Measurements from ENCODE around the gene TBC1D5. TPM values are rescaled to one million over a fixed set of nuclear protein-coding genes. Genes with fewer than 3 reads are reported as not detected.
A peak's percentile ranks its signal among the peaks of the same experiment; 100 is the strongest.

TBC1D5 gene
- total RNA-seq, 1 experiment from 2014 or later: 181 TPM

DNA sequence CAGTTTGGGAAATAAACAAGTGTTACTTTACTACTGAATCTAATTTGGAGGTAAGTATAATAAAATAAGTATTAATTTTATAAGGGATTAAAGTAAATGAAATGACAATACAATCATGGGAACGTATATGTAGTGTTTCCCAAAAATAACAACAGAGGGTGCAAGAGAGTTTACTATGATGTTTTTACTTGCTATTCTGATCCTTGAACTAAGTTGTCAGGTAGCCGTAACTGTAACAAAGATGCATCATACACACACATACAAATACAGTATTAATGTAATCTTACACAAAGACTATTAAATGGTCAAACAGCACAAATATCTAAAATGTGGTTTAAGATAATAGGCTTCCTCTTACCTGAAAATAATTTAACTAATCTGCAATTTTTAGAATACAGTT lies 311.4 kb downstream of the TBC1D5 start:
- Histone ChIP-seq H3K4me1 (ENCODE audit: low read length) (peaks cover 28% of the 10 kb centered on the region), H3K9me2 (replicated peaks; ENCODE audit: insufficient read depth, low read length) (no peaks in the 10 kb centered on the region), H2AFZ (ENCODE audit: low read length) (no peak overlapping the region), H3K79me2 (ENCODE audit: low read length) (peaks cover 17% of the 10 kb centered on the region), H3K9me3 (ENCODE audit: low read length) (no peaks in the 10 kb centered on the region; the same call in 1 of the 2 replicates), H3K27ac (ENCODE audit: low read length) (peak overlapping the region; percentile 60), H3K9ac (ENCODE audit: low read length) (no peak overlapping the region), H3K36me3 (ENCODE audit: insufficient read depth, low read length) (0 out of 2 replicates have a peak, but pooled peaks cover 8% of the 10 kb centered on the region), H3K4me2 (ENCODE audit: low read depth, low read length, poor library complexity, severe bottlenecking) (peak overlapping the region; percentile 14), H3K27me3 (ENCODE audit: low read length) (no peaks in the 10 kb centered on the region), H3K4me3 (ENCODE audit: low read length) (no peak overlapping the region), H4K20me1 (ENCODE audit: insufficient read depth, low read depth, low read length) (no peaks in the 10 kb centered on the region)
- DNase-seq: peak; percentile 81

DNA sequence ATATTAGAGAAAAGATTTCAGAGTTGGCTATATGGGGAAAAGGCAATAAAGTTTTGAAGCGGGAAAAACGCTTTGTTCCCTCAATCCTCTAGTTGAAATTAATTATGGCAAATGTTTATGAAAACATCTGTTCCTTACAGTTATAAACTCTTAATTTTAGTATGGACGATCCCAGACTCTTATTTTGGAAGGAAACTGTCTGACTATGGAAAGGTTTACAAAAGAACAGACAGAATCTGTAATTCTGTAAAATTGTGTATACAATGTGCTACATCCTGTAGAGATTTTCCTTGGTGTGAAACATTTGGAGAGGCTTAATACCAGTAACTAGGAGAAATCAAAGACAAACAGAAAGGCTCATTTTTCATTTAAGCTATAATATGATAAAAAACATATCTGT lies 311.8 kb downstream of the TBC1D5 start:
- Histone ChIP-seq H3K4me3 (ENCODE audit: low read length) (no peak overlapping the region), H3K79me2 (ENCODE audit: low read length) (peaks cover 13% of the 10 kb centered on the region), H3K36me3 (ENCODE audit: insufficient read depth, low read length) (0 out of 2 replicates have a peak, but pooled peaks cover 5% of the 10 kb centered on the region), H3K9me3 (ENCODE audit: low read length) (no peaks in the 10 kb centered on the region; the same call in 1 of the 2 replicates), H3K4me2 (ENCODE audit: low read depth, low read length, poor library complexity, severe bottlenecking) (no peak overlapping the region), H3K9ac (ENCODE audit: low read length) (no peak overlapping the region), H3K27me3 (ENCODE audit: low read length) (no peaks in the 10 kb centered on the region), H3K27ac (ENCODE audit: low read length) (no peak overlapping the region), H3K4me1 (ENCODE audit: low read length) (peaks cover 28% of the 10 kb centered on the region), H4K20me1 (ENCODE audit: insufficient read depth, low read depth, low read length) (no peaks in the 10 kb centered on the region), H3K9me2 (replicated peaks; ENCODE audit: insufficient read depth, low read length) (no peaks in the 10 kb centered on the region), H2AFZ (ENCODE audit: low read length) (no peak overlapping the region)
- no peak for DNase-seq

DNA sequence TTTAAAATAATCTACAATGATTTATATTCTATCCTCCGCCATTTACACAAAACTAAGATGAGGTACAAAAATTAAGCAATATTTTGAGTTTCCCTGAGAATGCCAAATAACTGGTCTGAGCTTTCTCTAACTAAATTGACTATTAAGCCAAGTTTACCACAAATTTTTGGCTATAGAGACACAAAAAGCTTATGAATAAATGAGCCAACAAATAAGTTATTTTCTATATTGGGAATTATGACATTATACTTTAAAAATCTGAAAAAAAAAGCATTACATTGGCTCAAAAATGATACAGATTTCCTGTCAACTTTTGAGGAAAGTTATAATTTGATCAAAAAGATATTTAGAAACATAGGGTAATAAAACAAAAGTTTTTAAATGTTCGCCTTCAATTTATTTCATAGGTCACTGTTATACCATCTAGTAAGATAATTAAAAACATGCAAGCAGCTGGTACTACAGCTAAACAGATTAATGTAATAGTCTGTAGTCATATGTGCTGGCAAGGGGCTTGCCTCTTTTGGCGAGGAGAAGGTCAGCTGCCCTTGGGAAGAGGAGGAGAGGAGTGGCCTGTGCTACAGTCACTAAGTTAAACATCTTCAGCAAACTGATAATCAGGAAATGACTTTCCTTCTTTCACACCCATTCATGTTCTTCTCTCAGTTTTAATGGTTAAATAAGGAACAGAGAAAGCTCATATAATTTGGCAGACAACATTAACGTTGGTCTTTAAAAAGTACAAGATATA lies 318.5 kb downstream of the TBC1D5 start:
- Histone ChIP-seq H3K27ac (ENCODE audit: low read length) (no peak overlapping the region), H3K4me2 (ENCODE audit: low read depth, low read length, poor library complexity, severe bottlenecking) (no peak overlapping the region), H3K9me2 (replicated peaks; ENCODE audit: insufficient read depth, low read length) (no peaks in the 10 kb centered on the region), H4K20me1 (ENCODE audit: insufficient read depth, low read depth, low read length) (no peaks in the 10 kb centered on the region), H3K27me3 (ENCODE audit: low read length) (no peaks in the 10 kb centered on the region), H3K36me3 (ENCODE audit: insufficient read depth, low read length) (no peaks in the 10 kb centered on the region), H3K79me2 (ENCODE audit: low read length) (peaks cover 13% of the 10 kb centered on the region), H2AFZ (ENCODE audit: low read length) (no peak overlapping the region), H3K9ac (ENCODE audit: low read length) (no peak overlapping the region), H3K4me1 (ENCODE audit: low read length) (no peaks in the 10 kb centered on the region; the same call in 1 of the 2 replicates), H3K9me3 (ENCODE audit: low read length) (no peaks in the 10 kb centered on the region), H3K4me3 (ENCODE audit: low read length) (no peak overlapping the region)
- DNase-seq: no peak

DNA sequence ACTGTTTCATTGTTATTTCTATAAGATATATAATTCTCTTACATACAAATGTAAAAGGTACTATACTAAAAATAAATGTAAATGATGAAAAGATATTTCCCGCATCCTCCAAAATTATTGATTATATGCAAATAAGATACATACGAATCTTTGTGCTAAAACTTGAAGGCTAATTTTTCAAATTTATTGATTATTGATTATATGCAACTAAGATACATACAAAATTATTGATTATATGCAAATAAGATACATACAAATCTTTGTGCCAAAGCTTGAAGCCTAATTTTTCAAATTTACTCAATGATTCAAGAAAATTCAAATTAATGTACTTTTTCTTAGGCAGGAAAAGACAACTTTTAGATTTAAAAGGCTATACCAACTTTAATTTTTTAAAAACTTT lies 319.8 kb downstream of the TBC1D5 start:
- H3K9me3 ChIP-seq (ENCODE audit: low read length): no peaks in the 10 kb centered on the region
- no peak overlapping the region for H3K27ac ChIP-seq (ENCODE audit: low read length)
- H2AFZ ChIP-seq (ENCODE audit: low read length): no peak overlapping the region
- no peaks in the 10 kb centered on the region; the same call in 1 of the 2 replicates for H3K4me1 ChIP-seq (ENCODE audit: low read length)
- DNase-seq: no peak
- no peak overlapping the region for H3K4me3 ChIP-seq (ENCODE audit: low read length)
- H3K4me2 ChIP-seq (ENCODE audit: low read depth, low read length, poor library complexity, severe bottlenecking): no peak overlapping the region
- peaks cover 13% of the 10 kb centered on the region for H3K79me2 ChIP-seq (ENCODE audit: low read length)
- no peaks in the 10 kb centered on the region for H4K20me1 ChIP-seq (ENCODE audit: insufficient read depth, low read depth, low read length)
- H3K9me2 ChIP-seq (replicated peaks; ENCODE audit: insufficient read depth, low read length): no peaks in the 10 kb centered on the region
- no peak overlapping the region for H3K9ac ChIP-seq (ENCODE audit: low read length)
- no peaks in the 10 kb centered on the region for H3K36me3 ChIP-seq (ENCODE audit: insufficient read depth, low read length)
- H3K27me3 ChIP-seq (ENCODE audit: low read length): no peaks in the 10 kb centered on the region

DNA sequence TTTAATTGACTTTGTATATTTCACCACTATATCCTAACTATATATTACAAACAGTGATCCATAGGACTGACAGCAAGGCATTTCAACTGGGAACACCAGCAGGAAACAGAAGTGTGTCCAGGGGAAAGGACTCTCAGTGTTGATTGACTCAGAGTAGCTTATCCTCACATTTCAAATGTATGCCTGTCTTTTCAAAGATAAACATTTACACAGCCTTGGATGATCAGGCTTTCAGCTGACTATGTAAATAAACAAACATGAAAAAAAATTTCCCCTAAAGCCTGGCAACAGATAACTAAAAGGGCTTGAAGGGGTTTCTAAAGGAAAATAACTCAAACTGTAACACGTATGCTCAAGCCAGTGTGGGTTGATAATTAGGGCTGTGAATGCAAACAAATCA lies 321.8 kb downstream of the TBC1D5 start:
- Histone ChIP-seq H3K9me3 (ENCODE audit: low read length) (no peaks in the 10 kb centered on the region), H3K27ac (ENCODE audit: low read length) (no peak overlapping the region), H3K9ac (ENCODE audit: low read length) (no peak overlapping the region), H3K4me3 (ENCODE audit: low read length) (no peak overlapping the region), H4K20me1 (ENCODE audit: insufficient read depth, low read depth, low read length) (no peaks in the 10 kb centered on the region), H3K36me3 (ENCODE audit: insufficient read depth, low read length) (no peaks in the 10 kb centered on the region), H3K4me2 (ENCODE audit: low read depth, low read length, poor library complexity, severe bottlenecking) (no peak overlapping the region), H3K4me1 (ENCODE audit: low read length) (no peaks in the 10 kb centered on the region; the same call in 1 of the 2 replicates), H3K79me2 (ENCODE audit: low read length) (peaks cover 13% of the 10 kb centered on the region), H3K9me2 (replicated peaks; ENCODE audit: insufficient read depth, low read length) (no peaks in the 10 kb centered on the region), H3K27me3 (ENCODE audit: low read length) (no peaks in the 10 kb centered on the region), H2AFZ (ENCODE audit: low read length) (no peak overlapping the region)
- no peak for DNase-seq

DNA sequence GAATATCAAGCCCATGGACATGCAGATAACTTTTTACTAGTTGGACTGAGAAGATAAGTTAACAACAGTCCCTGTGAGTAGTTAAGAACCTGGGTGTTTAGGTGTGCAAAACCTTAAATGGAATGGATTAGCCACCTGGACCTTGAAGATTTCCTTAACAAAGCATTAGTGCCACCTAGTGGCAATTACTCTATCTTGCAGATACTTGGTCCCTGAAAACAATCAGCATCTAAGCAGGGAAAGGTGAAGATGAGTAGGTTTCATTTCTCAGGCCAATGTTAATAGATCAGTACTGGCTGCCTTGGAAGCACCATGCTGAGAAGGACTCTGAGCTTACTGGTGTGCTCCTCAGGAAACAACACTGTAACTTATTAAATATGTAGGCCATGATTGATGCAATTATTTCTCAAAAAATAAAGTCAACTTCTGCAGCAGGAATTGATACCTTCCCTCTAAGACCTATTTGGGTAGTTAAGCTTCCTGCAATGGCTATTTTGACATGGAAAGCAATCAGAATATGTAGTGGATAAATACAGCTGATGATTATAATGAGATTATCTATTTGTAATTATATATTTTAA lies 329.4 kb downstream of the TBC1D5 start:
- H2AFZ ChIP-seq (ENCODE audit: low read length): no peak overlapping the region
- peaks cover 19% of the 10 kb centered on the region for H3K4me1 ChIP-seq (ENCODE audit: low read length)
- no peaks in the 10 kb centered on the region for H3K9me2 ChIP-seq (replicated peaks; ENCODE audit: insufficient read depth, low read length)
- H3K9ac ChIP-seq (ENCODE audit: low read length): no peak overlapping the region
- H3K4me2 ChIP-seq (ENCODE audit: low read depth, low read length, poor library complexity, severe bottlenecking): no peak overlapping the region
- peak; percentile 90 for DNase-seq
- no peaks in the 10 kb centered on the region for H3K36me3 ChIP-seq (ENCODE audit: insufficient read depth, low read length)
- H3K79me2 ChIP-seq (ENCODE audit: low read length): peaks cover 8% of the 10 kb centered on the region; the same call in 1 of the 2 replicates
- no peaks in the 10 kb centered on the region for H3K27me3 ChIP-seq (ENCODE audit: low read length)
- no peaks in the 10 kb centered on the region for H3K9me3 ChIP-seq (ENCODE audit: low read length)
- H4K20me1 ChIP-seq (ENCODE audit: insufficient read depth, low read depth, low read length): no peaks in the 10 kb centered on the region
- no peak overlapping the region for H3K4me3 ChIP-seq (ENCODE audit: low read length)
- H3K27ac ChIP-seq (ENCODE audit: low read length): no peak overlapping the region; the same call in 1 of the 2 replicates

DNA sequence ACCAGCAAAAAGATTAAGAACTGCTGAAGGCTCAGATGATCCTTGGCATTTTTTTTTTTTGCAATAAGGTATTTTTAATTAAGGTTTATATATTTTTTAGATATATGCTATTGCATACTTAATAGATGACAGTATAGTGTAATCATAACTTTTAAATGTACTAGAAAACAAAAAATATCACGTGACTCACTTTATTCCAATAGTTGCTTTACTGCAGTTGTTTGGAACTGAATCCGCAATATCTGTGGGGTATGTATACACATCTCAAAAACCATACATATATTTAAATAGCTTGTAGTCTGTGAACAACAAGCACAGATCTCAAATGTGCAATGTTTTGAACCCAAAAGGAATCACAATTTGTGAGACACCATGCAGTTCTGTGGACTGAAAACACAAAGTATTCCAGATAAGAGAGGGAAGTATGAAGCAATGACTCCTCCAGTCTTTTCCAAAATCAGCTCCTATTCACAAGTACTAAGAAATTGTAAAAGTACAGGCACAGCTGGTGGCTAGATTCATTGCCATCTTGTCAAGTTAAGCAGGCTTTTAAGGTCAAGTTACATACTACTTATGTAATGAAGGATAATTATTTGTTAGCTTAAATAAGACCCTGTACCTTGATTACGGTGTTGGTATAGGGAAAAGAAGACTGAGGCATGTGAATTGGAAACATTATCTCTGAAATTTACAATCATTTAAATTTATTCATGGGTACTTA lies 331.1 kb downstream of the TBC1D5 start:
- no peak overlapping the region for H2AFZ ChIP-seq (ENCODE audit: low read length)
- H3K4me1 ChIP-seq (ENCODE audit: low read length): peaks cover 19% of the 10 kb centered on the region
- no peaks in the 10 kb centered on the region for H3K9me3 ChIP-seq (ENCODE audit: low read length)
- H3K36me3 ChIP-seq (ENCODE audit: insufficient read depth, low read length): no peaks in the 10 kb centered on the region
- no peak for DNase-seq
- no peak overlapping the region for H3K9ac ChIP-seq (ENCODE audit: low read length)
- H4K20me1 ChIP-seq (ENCODE audit: insufficient read depth, low read depth, low read length): no peaks in the 10 kb centered on the region
- no peaks in the 10 kb centered on the region for H3K27me3 ChIP-seq (ENCODE audit: low read length)
- H3K4me3 ChIP-seq (ENCODE audit: low read length): no peak overlapping the region
- H3K27ac ChIP-seq (ENCODE audit: low read length): no peak overlapping the region
- no peaks in the 10 kb centered on the region for H3K9me2 ChIP-seq (replicated peaks; ENCODE audit: insufficient read depth, low read length)
- peaks cover 8% of the 10 kb centered on the region; the same call in 1 of the 2 replicates for H3K79me2 ChIP-seq (ENCODE audit: low read length)
- no peak overlapping the region for H3K4me2 ChIP-seq (ENCODE audit: low read depth, low read length, poor library complexity, severe bottlenecking)

DNA sequence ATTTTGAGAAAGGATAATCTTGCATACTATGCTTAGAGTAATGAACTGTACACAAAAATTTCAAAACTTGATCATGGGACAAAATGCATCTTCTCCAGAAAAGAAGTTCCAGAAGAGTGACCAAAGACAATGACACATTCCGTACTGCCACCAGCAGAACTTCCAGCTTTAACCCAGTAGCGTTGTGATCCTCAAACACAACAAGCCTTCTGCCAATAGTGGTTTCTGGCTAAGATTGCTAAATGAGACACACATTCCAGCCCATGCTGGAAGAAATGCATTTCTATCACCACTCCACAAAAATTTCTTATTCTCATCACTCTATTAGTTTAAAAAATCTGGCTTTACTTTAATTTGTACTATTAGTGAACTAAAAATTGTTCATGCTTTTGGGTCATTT lies 334.9 kb downstream of the TBC1D5 start:
- Histone ChIP-seq H3K36me3 (ENCODE audit: insufficient read depth, low read length) (no peaks in the 10 kb centered on the region; the same call in 1 of the 2 replicates), H3K9me2 (replicated peaks; ENCODE audit: insufficient read depth, low read length) (no peaks in the 10 kb centered on the region), H3K4me2 (ENCODE audit: low read depth, low read length, poor library complexity, severe bottlenecking) (no peak overlapping the region), H3K27ac (ENCODE audit: low read length) (no peak overlapping the region), H2AFZ (ENCODE audit: low read length) (no peak overlapping the region), H3K4me1 (ENCODE audit: low read length) (peaks cover under 1% of the 10 kb centered on the region; the same call in 1 of the 2 replicates), H3K27me3 (ENCODE audit: low read length) (no peaks in the 10 kb centered on the region), H4K20me1 (ENCODE audit: insufficient read depth, low read depth, low read length) (no peaks in the 10 kb centered on the region), H3K79me2 (ENCODE audit: low read length) (peaks cover 6% of the 10 kb centered on the region; the same call in 1 of the 2 replicates), H3K9me3 (ENCODE audit: low read length) (no peaks in the 10 kb centered on the region), H3K9ac (ENCODE audit: low read length) (no peak overlapping the region), H3K4me3 (ENCODE audit: low read length) (no peak overlapping the region)
- no peak for DNase-seq
